ACC112 (cell line): ENCODE data around the gene CDV3.

Experiments used
- H2AFZ ChIP-seq: fragments of 200-600 bp; sonication (generic); one replicate; pipeline ENCODE4 v1.6.0; 2017; ENCODE audit warnings: antibody characterized with exemption, low read length; ENCODE audit not compliant: unreplicated experiment
- H3K27ac ChIP-seq: fragments of 200-600 bp; sonication (generic); 2 replicates; pipeline ENCODE4 v1.5.1; 2014; ENCODE audit warnings: low read depth, mild to moderate bottlenecking, antibody characterized with exemption, low read length, moderate library complexity
- H3K27me3 ChIP-seq: fragments of 200-600 bp; sonication (generic); 2 replicates; pipeline ENCODE4 v1.6.1; 2014; ENCODE audit warnings: mild to moderate bottlenecking, antibody characterized with exemption, low read length, moderate library complexity, mixed read lengths; ENCODE audit not compliant: insufficient read depth
- H3K36me3 ChIP-seq: fragments of 200-600 bp; sonication (generic); 2 replicates; pipeline ENCODE4 v1.6.1; 2016; ENCODE audit warnings: mild to moderate bottlenecking, antibody characterized with exemption, low read length, moderate library complexity, mixed read lengths; ENCODE audit not compliant: insufficient read depth
- H3K4me1 ChIP-seq: fragments of 200-600 bp; sonication (generic); one replicate; pipeline ENCODE4 v1.6.1; 2016; ENCODE audit warnings: low read length, mixed read lengths; ENCODE audit not compliant: insufficient read depth, unreplicated experiment, control insufficient read depth
- H3K4me3 ChIP-seq: fragments of 200-600 bp; sonication (generic); 2 replicates; pipeline ENCODE4 v1.5.1; 2014; ENCODE audit warnings: mild to moderate bottlenecking, low read depth, low read length
- H3K79me2 ChIP-seq: fragments of 200-600 bp; sonication (generic); one replicate; pipeline ENCODE4 v1.6.0; 2016; ENCODE audit warnings: low read length; ENCODE audit not compliant: control insufficient read depth, unreplicated experiment, insufficient read depth

Gene CDV3

DNA sequence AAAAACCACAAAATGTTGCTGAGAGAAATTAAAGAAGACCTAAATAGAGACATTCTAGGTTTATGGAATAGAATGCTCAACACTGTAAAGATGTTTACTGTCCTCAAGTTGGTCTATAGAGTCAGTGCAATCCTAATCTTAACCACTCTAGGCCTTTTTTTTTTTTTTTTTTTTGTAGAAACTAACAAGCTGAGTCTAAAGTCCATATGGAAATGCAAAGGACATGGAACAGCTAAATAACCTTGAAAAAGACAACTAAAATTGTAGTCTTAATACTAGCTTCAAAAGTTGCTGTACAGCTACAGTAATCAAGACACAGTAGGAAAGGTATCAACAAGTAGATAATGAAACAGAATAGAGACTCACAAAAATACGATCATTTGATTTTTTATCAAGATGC, 32.9 kb downstream of the CDV3 start:
- H3K36me3 ChIP-seq: peaks cover 51% of the 10 kb centered on the region

DNA sequence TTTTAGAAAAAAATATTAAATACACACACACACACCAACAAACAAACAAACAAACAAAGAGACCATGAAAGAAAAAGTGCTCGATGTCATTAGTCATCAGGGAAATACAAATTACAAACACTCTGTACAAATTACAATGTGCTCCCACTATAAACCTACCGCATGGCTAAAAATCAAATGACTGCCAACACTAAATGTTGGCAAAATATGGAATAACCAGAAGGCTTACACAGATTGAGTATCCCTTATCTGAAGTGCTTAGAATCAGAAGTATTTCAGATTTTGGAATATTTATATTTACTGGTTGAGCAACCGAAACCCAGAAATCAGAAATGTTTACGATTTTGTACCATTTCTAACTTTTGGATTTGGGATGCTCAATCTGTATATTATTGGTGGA, 33.4 kb downstream of the CDV3 start:
- Histone ChIP-seq H3K79me2 (no peaks in the 10 kb centered on the region), H3K27ac (no peak overlapping the region), H3K27me3 (no peaks in the 10 kb centered on the region), H3K36me3 (peaks cover 55% of the 10 kb centered on the region), H3K4me3 (no peak overlapping the region), H2AFZ (no peak overlapping the region), H3K4me1 (no peaks in the 10 kb centered on the region)

More for the DNA sequence above, 32.9 kb downstream of the CDV3 start:
- Histone ChIP-seq H3K4me3 (no peak overlapping the region), H3K79me2 (no peaks in the 10 kb centered on the region), H3K4me1 (no peaks in the 10 kb centered on the region), H3K27ac (no peak overlapping the region), H3K27me3 (no peaks in the 10 kb centered on the region), H2AFZ (no peak overlapping the region)

- H3K4me1 ChIP-seq: no peaks in the 10 kb centered on the region
- H3K27me3 ChIP-seq: no peaks in the 10 kb centered on the region
- H3K4me3 ChIP-seq: no peak overlapping the region
- H3K36me3 ChIP-seq: peaks cover 58% of the 10 kb centered on the region
- H3K27ac ChIP-seq: no peak overlapping the region
- H2AFZ ChIP-seq: no peak overlapping the region
- H3K79me2 ChIP-seq: no peaks in the 10 kb centered on the region
Observed at GRCh38 chr3:133607816-133608215, 34.3 kb downstream of the CDV3 start.

DNA sequence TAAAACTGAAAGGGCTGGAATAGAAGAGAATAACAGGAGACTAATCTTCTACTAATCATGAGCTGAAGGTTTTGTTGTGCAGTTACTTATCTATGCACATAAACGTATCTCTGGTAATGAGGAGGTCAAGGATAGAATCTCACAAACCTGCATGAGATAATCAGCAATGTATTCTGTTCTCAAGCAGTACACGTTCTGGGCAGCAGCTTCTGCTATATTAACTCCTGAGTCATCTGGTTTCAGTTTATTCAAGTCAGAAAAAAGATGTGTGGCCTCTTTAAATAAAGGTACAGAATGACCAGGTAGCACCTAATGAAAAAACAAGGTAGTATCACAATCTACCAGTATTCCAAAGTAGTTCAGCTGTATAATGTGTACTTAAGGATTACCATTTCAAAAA, 34.9 kb downstream of the CDV3 start:
- Histone ChIP-seq H3K27me3 (no peaks in the 10 kb centered on the region), H3K4me1 (no peaks in the 10 kb centered on the region), H3K4me3 (no peak overlapping the region), H2AFZ (no peak overlapping the region), H3K36me3 (peaks cover 62% of the 10 kb centered on the region), H3K79me2 (no peaks in the 10 kb centered on the region), H3K27ac (no peak overlapping the region)

GRCh38 chr3:133610031-133610430, 36.5 kb downstream of the CDV3 start:
- Histone ChIP-seq H3K36me3 (peaks cover 60% of the 10 kb centered on the region), H3K79me2 (no peaks in the 10 kb centered on the region), H3K27me3 (no peaks in the 10 kb centered on the region), H3K4me3 (no peak overlapping the region), H2AFZ (no peak overlapping the region), H3K27ac (no peak overlapping the region), H3K4me1 (no peaks in the 10 kb centered on the region)

- no peak overlapping the region for H3K27ac ChIP-seq
- H3K4me1 ChIP-seq: no peaks in the 10 kb centered on the region
- no peaks in the 10 kb centered on the region for H3K79me2 ChIP-seq
- no peak overlapping the region for H3K4me3 ChIP-seq
- peaks cover 63% of the 10 kb centered on the region for H3K36me3 ChIP-seq
- H3K27me3 ChIP-seq: no peaks in the 10 kb centered on the region
- no peak overlapping the region for H2AFZ ChIP-seq
Observed at GRCh38 chr3:133611534-133611933, 38.0 kb downstream of the CDV3 start.

- Histone ChIP-seq H3K27me3 (no peaks in the 10 kb centered on the region), H3K27ac (no peak overlapping the region), H3K79me2 (no peaks in the 10 kb centered on the region), H3K36me3 (peaks cover 49% of the 10 kb centered on the region), H2AFZ (no peak overlapping the region), H3K4me3 (no peak overlapping the region), H3K4me1 (no peaks in the 10 kb centered on the region)
Observed at GRCh38 chr3:133620066-133620784, 46.7 kb downstream of the CDV3 start.

- Histone ChIP-seq H3K4me3 (no peak overlapping the region), H2AFZ (no peak overlapping the region), H3K79me2 (peaks cover 2% of the 10 kb centered on the region), H3K36me3 (peaks cover 58% of the 10 kb centered on the region), H3K27ac (no peak overlapping the region), H3K4me1 (no peaks in the 10 kb centered on the region), H3K27me3 (no peaks in the 10 kb centered on the region)
Observed at GRCh38 chr3:133627789-133628188, 54.3 kb downstream of the CDV3 start.

DNA sequence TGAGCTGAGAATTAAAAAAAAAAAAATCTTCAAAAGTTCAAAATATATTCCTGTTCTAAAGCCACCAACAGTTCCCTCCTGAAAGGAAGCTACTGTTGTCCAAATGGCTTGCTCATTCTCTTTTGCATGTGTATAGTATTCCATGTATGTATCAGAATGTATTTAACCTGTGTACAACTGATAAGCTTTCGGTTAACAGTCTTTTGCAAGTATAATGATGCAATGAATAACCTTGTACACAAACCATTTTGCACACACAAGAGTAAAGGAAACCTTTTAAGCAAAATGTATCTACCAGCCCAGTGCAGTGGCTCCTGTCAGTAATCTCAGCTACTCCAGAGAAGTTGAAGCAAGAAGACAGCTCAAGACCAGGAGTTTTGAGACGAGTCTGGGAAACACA, 55.7 kb downstream of the CDV3 start:
- H3K27me3 ChIP-seq: no peaks in the 10 kb centered on the region
- H3K4me1 ChIP-seq: no peaks in the 10 kb centered on the region
- H3K79me2 ChIP-seq: peaks cover 2% of the 10 kb centered on the region
- no peak overlapping the region for H3K4me3 ChIP-seq
- H3K36me3 ChIP-seq: peaks cover 55% of the 10 kb centered on the region
- no peak overlapping the region for H2AFZ ChIP-seq
- H3K27ac ChIP-seq: no peak overlapping the region

- Histone ChIP-seq H3K27ac (no peak overlapping the region), H3K79me2 (peaks cover 7% of the 10 kb centered on the region), H3K4me3 (no peak overlapping the region), H3K4me1 (no peaks in the 10 kb centered on the region), H3K27me3 (no peaks in the 10 kb centered on the region), H2AFZ (no peak overlapping the region), H3K36me3 (peaks cover 41% of the 10 kb centered on the region)
Observed at GRCh38 chr3:133633439-133633838, 60.0 kb downstream of the CDV3 start.
